ENCODE results near the gene USO1. TPM values are rescaled to one million over a fixed set of nuclear protein-coding genes. Genes with fewer than 3 reads are reported as not detected.
A peak's percentile ranks its signal among the peaks of the same experiment; 100 is the strongest.

USO1 gene
- total RNA-seq, 3 donors from 2014 or later (not counting 1 experiment from before 2014, with no cell fraction given): 29.7 to 38.4 (median 32.2) TPM

DNA sequence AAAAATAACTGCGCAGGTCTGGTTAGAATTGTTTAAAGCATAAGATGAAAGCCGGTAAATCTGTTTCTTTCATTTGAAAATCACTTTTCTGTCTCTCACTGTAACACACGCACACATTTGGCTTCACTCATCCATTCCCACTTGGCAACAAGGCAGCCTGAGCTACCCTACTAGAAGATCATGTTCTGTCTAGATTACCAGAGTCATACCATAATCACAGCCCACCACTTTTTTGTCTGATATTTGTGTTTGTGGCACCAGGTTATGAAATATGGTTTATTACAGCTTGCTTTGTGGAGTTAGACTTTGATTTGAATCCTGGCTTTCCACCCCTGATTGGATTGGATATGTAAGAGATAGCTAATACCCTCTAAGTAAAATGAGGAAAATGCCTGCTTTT lies 2.2 kb downstream of the USO1 start:
- H3K27ac Mint-ChIP-seq: peak overlapping the region; percentile 66 to 100
- DNase-seq (peak in 1 of 2 donors; percentile 10), ATAC-seq (no peak)
- H3K9me3 Mint-ChIP-seq: no peaks in the 10 kb centered on the region
- H3K4me1 Mint-ChIP-seq: peaks cover 48 to 49% of the 10 kb centered on the region in 2 donors
- intact Hi-C loops (cut with micrococcal nuclease): no loop called here
- H3K4me1 ChIP-seq (ENCODE audit: control insufficient read depth, insufficient read depth, low read length): peaks cover 20% of the 10 kb centered on the region
- no peaks in the 10 kb centered on the region for H3K9me3 ChIP-seq (ENCODE audit: control insufficient read depth, insufficient read depth, low read length)
- no peaks in the 10 kb centered on the region for H3K27me3 Mint-ChIP-seq (ENCODE audit: low read depth in 2 of 2)
- no peak overlapping the region for H3K4me3 ChIP-seq (ENCODE audit: low read length)
- peak overlapping the region; percentile 47 for H3K4me3 Mint-ChIP-seq
- TF ChIP-seq, protein P1, sequence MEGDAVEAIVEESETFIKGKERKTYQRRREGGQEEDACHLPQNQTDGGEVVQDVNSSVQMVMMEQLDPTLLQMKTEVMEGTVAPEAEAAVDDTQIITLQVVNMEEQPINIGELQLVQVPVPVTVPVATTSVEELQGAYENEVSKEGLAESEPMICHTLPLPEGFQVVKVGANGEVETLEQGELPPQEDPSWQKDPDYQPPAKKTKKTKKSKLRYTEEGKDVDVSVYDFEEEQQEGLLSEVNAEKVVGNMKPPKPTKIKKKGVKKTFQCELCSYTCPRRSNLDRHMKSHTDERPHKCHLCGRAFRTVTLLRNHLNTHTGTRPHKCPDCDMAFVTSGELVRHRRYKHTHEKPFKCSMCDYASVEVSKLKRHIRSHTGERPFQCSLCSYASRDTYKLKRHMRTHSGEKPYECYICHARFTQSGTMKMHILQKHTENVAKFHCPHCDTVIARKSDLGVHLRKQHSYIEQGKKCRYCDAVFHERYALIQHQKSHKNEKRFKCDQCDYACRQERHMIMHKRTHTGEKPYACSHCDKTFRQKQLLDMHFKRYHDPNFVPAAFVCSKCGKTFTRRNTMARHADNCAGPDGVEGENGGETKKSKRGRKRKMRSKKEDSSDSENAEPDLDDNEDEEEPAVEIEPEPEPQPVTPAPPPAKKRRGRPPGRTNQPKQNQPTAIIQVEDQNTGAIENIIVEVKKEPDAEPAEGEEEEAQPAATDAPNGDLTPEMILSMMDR (IDR thresholded peaks at IDR 0.05): no peak
- WGBS (ENCODE audit: insufficient coverage): 89% methylated on average over 2 of the region's 3 CpGs
- no peaks in the 10 kb centered on the region for H3K36me3 ChIP-seq (ENCODE audit: control insufficient read depth, insufficient read depth, low read length)
- H3K27ac ChIP-seq (ENCODE audit: low read length): no peak overlapping the region
- H3K27me3 ChIP-seq (ENCODE audit: control insufficient read depth, insufficient read depth, low read length): no peaks in the 10 kb centered on the region
- no peaks in the 10 kb centered on the region for H3K36me3 Mint-ChIP-seq

DNA sequence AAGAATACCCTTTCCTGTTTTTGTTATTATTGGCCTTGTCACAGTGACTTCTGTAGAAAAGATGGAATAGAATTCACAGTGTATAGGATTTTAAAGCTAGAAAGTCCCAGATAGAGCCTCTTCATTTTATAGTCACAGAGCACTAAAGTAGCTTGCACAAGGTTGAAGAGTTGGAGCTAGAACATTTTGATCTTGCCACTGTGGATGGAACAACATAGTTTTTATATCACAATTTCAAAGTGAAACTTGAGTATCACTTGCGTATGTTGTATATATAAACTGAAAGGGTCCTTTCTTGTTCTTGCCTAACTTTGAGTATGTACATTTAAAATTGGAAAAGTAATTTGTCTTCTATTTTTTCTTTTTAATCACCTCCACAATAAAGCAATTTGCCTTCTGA lies 2.7 kb downstream of the USO1 start:
- TF ChIP-seq, protein P1 (IDR thresholded peaks at IDR 0.05): no peak
- intact Hi-C loops (cut with micrococcal nuclease): no loop called here

DNA sequence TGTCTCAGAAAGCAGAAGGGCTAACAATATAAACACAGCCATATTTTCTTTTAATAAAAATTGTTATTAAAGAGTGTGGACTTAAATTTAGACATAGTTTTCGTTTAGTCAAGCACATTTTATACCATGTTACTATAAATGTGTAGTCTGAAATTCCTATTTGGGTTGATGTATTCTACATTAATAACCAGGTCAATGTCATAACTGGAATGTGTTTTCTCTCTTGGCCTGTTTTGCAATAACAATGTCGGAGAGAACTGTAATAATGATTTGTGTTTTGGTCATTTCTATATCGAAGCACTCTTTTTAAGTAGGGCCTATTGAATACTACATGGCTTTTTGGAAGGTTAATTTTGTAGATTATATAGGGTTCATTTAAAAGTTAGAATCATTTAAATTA lies 5.5 kb downstream of the USO1 start:
- WGBS (ENCODE audit: insufficient coverage): no CpG with 5 or more reads among the region's 3 CpGs
- no peaks in the 10 kb centered on the region for H3K9me3 Mint-ChIP-seq
- ATAC-seq: no peak
- H3K27me3 Mint-ChIP-seq (ENCODE audit: low read depth in 2 of 2): no peaks in the 10 kb centered on the region
- intact Hi-C loops (cut with micrococcal nuclease): no loop called here
- no peaks in the 10 kb centered on the region for H3K36me3 Mint-ChIP-seq
- peaks cover 13% of the 10 kb centered on the region for H3K4me1 ChIP-seq (ENCODE audit: control insufficient read depth, insufficient read depth, low read length)
- H3K27ac ChIP-seq (ENCODE audit: low read length): no peak overlapping the region
- TF ChIP-seq, protein P1 (IDR thresholded peaks at IDR 0.05): no peak
- no peaks in the 10 kb centered on the region for H3K36me3 ChIP-seq (ENCODE audit: control insufficient read depth, insufficient read depth, low read length)
- H3K27ac Mint-ChIP-seq: no peak overlapping the region
- H3K9me3 ChIP-seq (ENCODE audit: control insufficient read depth, insufficient read depth, low read length): no peaks in the 10 kb centered on the region
- no peak overlapping the region for H3K4me3 ChIP-seq (ENCODE audit: low read length)
- no peaks in the 10 kb centered on the region for H3K27me3 ChIP-seq (ENCODE audit: control insufficient read depth, insufficient read depth, low read length)
- H3K4me3 Mint-ChIP-seq: no peak overlapping the region
- DNase-seq: no peak
- peaks cover 41 to 44% of the 10 kb centered on the region in 2 donors for H3K4me1 Mint-ChIP-seq

More for the DNA sequence above, 2.7 kb downstream of the USO1 start:
- Histone ChIP-seq H3K9me3 (ENCODE audit: control insufficient read depth, insufficient read depth, low read length) (no peaks in the 10 kb centered on the region), H3K4me1 (ENCODE audit: control insufficient read depth, insufficient read depth, low read length) (peaks cover 20% of the 10 kb centered on the region), H3K27me3 (ENCODE audit: control insufficient read depth, insufficient read depth, low read length) (no peaks in the 10 kb centered on the region), H3K27ac (ENCODE audit: low read length) (no peak overlapping the region), H3K36me3 (ENCODE audit: control insufficient read depth, insufficient read depth, low read length) (no peaks in the 10 kb centered on the region), H3K4me3 (ENCODE audit: low read length) (no peak overlapping the region)
- Mint-ChIP-seq H3K4me3 (peak overlapping the region; percentile 47), H3K4me1 (peaks cover 48 to 49% of the 10 kb centered on the region in 2 donors), H3K36me3 (no peaks in the 10 kb centered on the region), H3K27ac (peak overlapping the region; percentile 66 to 100), H3K9me3 (no peaks in the 10 kb centered on the region), H3K27me3 (ENCODE audit: low read depth in 2 of 2) (no peaks in the 10 kb centered on the region)
- WGBS (ENCODE audit: insufficient coverage): no CpG with 5 or more reads among the region's 1 CpG
- ATAC-seq (no peak), DNase-seq (no peak)

DNA sequence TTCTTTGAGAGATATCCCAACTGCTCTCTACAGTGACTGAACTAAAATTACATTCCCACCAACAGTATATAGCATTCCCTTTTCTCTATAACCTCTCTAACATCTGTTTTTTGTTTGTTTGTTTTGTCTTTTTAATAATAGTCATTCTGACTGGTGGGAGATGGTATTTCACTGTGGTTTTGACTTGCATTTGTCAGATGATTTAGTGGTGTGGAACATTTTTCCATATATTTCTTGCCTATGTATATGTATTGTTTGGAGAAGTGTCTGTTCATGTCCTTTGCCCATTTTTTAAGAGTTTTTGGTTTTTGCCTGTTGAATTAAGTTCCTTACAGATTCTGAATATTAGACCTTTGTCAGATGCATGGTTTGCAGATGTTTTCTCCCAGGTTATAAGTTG lies 9.0 kb downstream of the USO1 start:
- peaks cover 28 to 35% of the 10 kb centered on the region in 2 donors for H3K4me1 Mint-ChIP-seq
- no peak overlapping the region for H3K27ac ChIP-seq (ENCODE audit: low read length)
- H3K9me3 Mint-ChIP-seq: no peaks in the 10 kb centered on the region
- ATAC-seq: no peak
- no peak for DNase-seq
- no peak overlapping the region for H3K4me3 ChIP-seq (ENCODE audit: low read length)
- no peaks in the 10 kb centered on the region for H3K9me3 ChIP-seq (ENCODE audit: control insufficient read depth, insufficient read depth, low read length)
- no peaks in the 10 kb centered on the region for H3K27me3 Mint-ChIP-seq (ENCODE audit: low read depth in 2 of 2)
- no peaks in the 10 kb centered on the region for H3K36me3 Mint-ChIP-seq
- intact Hi-C loops (cut with micrococcal nuclease): no loop called here
- H3K27ac Mint-ChIP-seq: peak overlapping the region in 1 of 2 donors; percentile 3
- H3K4me3 Mint-ChIP-seq: no peak overlapping the region
- no peaks in the 10 kb centered on the region for H3K36me3 ChIP-seq (ENCODE audit: control insufficient read depth, insufficient read depth, low read length)
- H3K27me3 ChIP-seq (ENCODE audit: control insufficient read depth, insufficient read depth, low read length): no peaks in the 10 kb centered on the region
- H3K4me1 ChIP-seq (ENCODE audit: control insufficient read depth, insufficient read depth, low read length): peaks cover 3% of the 10 kb centered on the region
- TF ChIP-seq, protein P1 (IDR thresholded peaks at IDR 0.05): no peak

All from natural killer cell (primary cell).